Dermis blood vessel endothelial cell (primary cell): ENCODE measurements around the gene SMIM20. TPM values are rescaled to one million over a fixed set of nuclear protein-coding genes. Genes with fewer than 3 reads are reported as not detected.
A peak's percentile ranks its signal among the peaks of the same experiment; 100 is the strongest.
"Not testable (repeated sequence)": the region's sequence is repeated elsewhere in the genome, so short reads cannot be mapped to it uniquely, and the experiment has no call there.

Source experiments
- DNase-seq: peaks from one replicate; pipeline ENCODE4 v3.0.0; 2010
- total RNA-seq: library from RNA; depleted of rRNA; stranded (reverse); fragments of >200 nt; gene quantifications from 2 replicates; pipeline ENCODE4 v1.2.3, GENCODE V29; 2014

SMIM20 gene
- total RNA-seq = 14.0 and 14.5 TPM in 2 replicates

GRCh38 chr4:25913851-25914669 is at the start of gene SMIM20:
Gene SMIM20 (plus strand): TSS chr4:25914220. CDS start chr4:25914314, 94 bp downstream.
- peak; percentile 92 for DNase-seq

- DNase-seq = peak; percentile 63
Observed at GRCh38 chr4:25865586-25865985, 48.4 kb upstream of the SMIM20 start.

GRCh38 chr4:25866401-25866800 is 47.6 kb upstream of the SMIM20 start:
- not testable (repeated sequence) for DNase-seq

- peak; percentile 81 for DNase-seq
Observed at GRCh38 chr4:25867781-25868294, 46.2 kb upstream of the SMIM20 start.

- DNase-seq = no peak
Observed at GRCh38 chr4:25870081-25870480, 43.9 kb upstream of the SMIM20 start.

- no peak for DNase-seq
Observed at GRCh38 chr4:25872851-25873631, 41.0 kb upstream of the SMIM20 start.

GRCh38 chr4:25873632-25874129 is 40.3 kb upstream of the SMIM20 start:
- DNase-seq = no peak

GRCh38 chr4:25874655-25875054 is 39.4 kb upstream of the SMIM20 start:
- DNase-seq = no peak

- no peak for DNase-seq
Observed at GRCh38 chr4:25875281-25875745, 38.7 kb upstream of the SMIM20 start.

- no peak for DNase-seq
Observed at GRCh38 chr4:25878676-25879075, 35.3 kb upstream of the SMIM20 start.

- no peak for DNase-seq
Observed at GRCh38 chr4:25879091-25879584, 34.9 kb upstream of the SMIM20 start.

- DNase-seq = no peak
Observed at GRCh38 chr4:25879587-25879986, 34.4 kb upstream of the SMIM20 start.

GRCh38 chr4:25879991-25880651 is 33.9 kb upstream of the SMIM20 start:
- DNase-seq = no peak

- no peak for DNase-seq
Observed at GRCh38 chr4:25881193-25881592, 32.8 kb upstream of the SMIM20 start.

GRCh38 chr4:25882226-25882625 is 31.8 kb upstream of the SMIM20 start:
- no peak for DNase-seq

GRCh38 chr4:25883565-25883964 is 30.5 kb upstream of the SMIM20 start:
- DNase-seq = no peak

GRCh38 chr4:25884031-25884782 is 29.8 kb upstream of the SMIM20 start:
- peak; percentile 79 for DNase-seq

- no peak for DNase-seq
Observed at GRCh38 chr4:25888781-25889180, 25.2 kb upstream of the SMIM20 start.

- DNase-seq = no peak
Observed at GRCh38 chr4:25889589-25890503, 24.2 kb upstream of the SMIM20 start.
